Transverse colon (tissue), 3 donors: ENCODE data around the gene TMEM38A.

Experiments
- CTCF ChIP-seq, 5 experiments: fragments of 200-600 bp in 3 of 5; fragments of 450-650 bp in 2 of 5; sonication (generic) in 3 of 5; IDR thresholded peaks; 1 replicate in 2 of 5; 2 replicates in 3 of 5; pipeline ENCODE4 v1.5.1; 2016 to 2017; ENCODE audit warnings: antibody characterized with exemption in 5 of 5, inconsistent platforms in 3 of 5, mild to moderate bottlenecking in 2 of 5, moderate library complexity in 1 of 5
- POLR2A ChIP-seq: fragments of 450-650 bp; IDR thresholded peaks from one replicate; pipeline ENCODE4 v1.6.1; 2016; ENCODE audit warnings: antibody characterized with exemption, mild to moderate bottlenecking, moderate library complexity

DNA sequence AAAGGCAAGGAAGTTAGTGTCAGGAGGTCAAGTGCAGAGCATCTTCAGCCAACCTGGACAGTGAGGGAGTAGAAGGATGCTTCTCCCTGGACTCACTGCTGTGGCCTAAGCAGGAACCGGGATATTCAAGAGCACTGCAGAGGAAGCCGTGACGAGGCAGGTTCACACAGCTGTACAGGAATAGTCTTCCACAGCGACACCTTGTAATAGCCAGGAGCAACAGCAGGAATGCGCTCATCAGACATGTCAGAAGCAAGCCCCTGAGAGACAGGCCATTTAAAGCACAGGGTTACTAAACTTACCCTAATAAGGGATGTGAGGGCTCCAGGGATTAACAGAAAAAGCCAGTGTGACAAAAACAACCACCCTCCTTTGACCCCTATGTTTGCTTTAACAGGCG, 29.5 kb upstream of the TMEM38A start:
- no peak for TF ChIP-seq POLR2A
- no peak for TF ChIP-seq CTCF (IDR thresholded peaks at IDR 0.05)
